Measurements from ENCODE around the gene MARCHF5. TPM values are rescaled to one million over a fixed set of nuclear protein-coding genes. Genes with fewer than 3 reads are reported as not detected.

The MARCHF5 gene
- total RNA-seq, 1 experiment from 2014 or later = 59.1 TPM

GRCh38 chr10:92356041-92356440 is 65.1 kb downstream of the MARCHF5 start:
- H3K4me3 ChIP-seq (replicated peaks in 1 of 2; ENCODE audit: low read depth in 1 of 2, low read length in 2 of 2) = no peak overlapping the region
- H3K9me2 ChIP-seq (ENCODE audit: insufficient read depth) = no peaks in the 10 kb centered on the region
- CTCF ChIA-PET = interaction anchor here (1.2 kb wide), 1 partner anchor 64 kb away, joined by 3 read pairs; no protein-coding TSS in a partner anchor
- no TSS peak for BruUV-seq (replicated peaks)
- no peaks in the 10 kb centered on the region for H3K9me3 ChIP-seq (ENCODE audit: control insufficient read depth in 1 of 2, insufficient read depth in 1 of 2, low read depth in 1 of 2, low read length in 2 of 2)
- DNase-seq (ENCODE audit: low read depth, low spot score) = no peak
- intact Hi-C loops (cut with micrococcal nuclease) = no loop called here
- no peaks in the 10 kb centered on the region; the same call in 1 of the 2 replicates for H3K79me2 ChIP-seq (ENCODE audit: insufficient read depth, low read length)
- no peaks in the 10 kb centered on the region for H3K4me1 ChIP-seq (ENCODE audit: control insufficient read depth in 1 of 2, insufficient read depth in 2 of 2, low read length in 2 of 2)
- no peaks in the 10 kb centered on the region for H4K20me1 ChIP-seq (ENCODE audit: insufficient read depth)
- peaks cover 0 to 3% of the 10 kb centered on the region in 2 experiments; a peak in 1 of 4 replicates for H3K36me3 ChIP-seq (ENCODE audit: control insufficient read depth in 1 of 2, insufficient read depth in 2 of 2, low read length in 2 of 2)
- TF ChIP-seq REST (IDR thresholded peaks at IDR 0.05; ENCODE audit: low read depth) (no peak), YY1 (IDR thresholded peaks at IDR 0.05; ENCODE audit: extremely low read depth, insufficient replicate concordance, low read depth, low read length) (no peak), EZH2 (IDR thresholded peaks at IDR 0.05) (no peak), EGR1 (IDR thresholded peaks at IDR 0.05; ENCODE audit: low read depth) (no peak), ZNF274 (IDR thresholded peaks at IDR 0.05; ENCODE audit: low read depth, low read length) (no peak), FOSL1 (IDR thresholded peaks at IDR 0.05; ENCODE audit: low read depth) (no peak), CTCF (IDR thresholded peaks at IDR 0.05 in 2 of 3, conservative IDR thresholded peaks at IDR 0.05 in 1 of 3; ENCODE audit: borderline replicate concordance in 1 of 3, insufficient read depth in 1 of 3, low read depth in 2 of 3, low read length in 2 of 3) (no peak), SRF (IDR thresholded peaks at IDR 0.05; ENCODE audit: low read depth) (no peak), ELF1 (IDR thresholded peaks at IDR 0.05; ENCODE audit: borderline replicate concordance, low read depth) (no peak), POLR2A (IDR thresholded peaks at IDR 0.05; ENCODE audit: borderline replicate concordance, extremely low read depth, insufficient read depth, insufficient read length) (no peak), SIN3A (IDR thresholded peaks at IDR 0.05; ENCODE audit: low read depth) (no peak), EZH2phosphoT487 (IDR thresholded peaks at IDR 0.05; ENCODE audit: borderline replicate concordance) (no peak), MAX (IDR thresholded peaks at IDR 0.05) (no peak), CBX3 (IDR thresholded peaks at IDR 0.05; ENCODE audit: low read depth) (no peak), ATF3 (IDR thresholded peaks at IDR 0.05) (no peak), ZFX (IDR thresholded peaks at IDR 0.05) (no peak), RAD21 (IDR thresholded peaks at IDR 0.05; ENCODE audit: low read depth) (no peak), CEBPB (IDR thresholded peaks at IDR 0.05; ENCODE audit: low read depth) (no peak), ZBTB33 (IDR thresholded peaks at IDR 0.05; ENCODE audit: extremely low read depth, insufficient replicate concordance, low read length) (no peak), POLR2AphosphoS5 (IDR thresholded peaks at IDR 0.05; ENCODE audit: low read depth, low read length) (no peak)
- H2AFZ ChIP-seq (ENCODE audit: low read depth, low read length, poor library complexity, severe bottlenecking) = no peak overlapping the region
- RAD21 ChIA-PET (ENCODE audit: low non-redundant PET in 1 of 2, low total read pairs in 2 of 2, uncharacterized antibody in 2 of 2, unreplicated experiment in 2 of 2) = no interaction called here
- H3K27ac ChIP-seq (ENCODE audit: low read depth, low read length) = no peak overlapping the region
- POLR2A ChIA-PET = no interaction called here
- H3K9ac ChIP-seq (ENCODE audit: low read length) = no peak overlapping the region
- ATAC-seq = no peak
- H3K4me2 ChIP-seq (ENCODE audit: low read length) = no peak overlapping the region
- H3K27me3 ChIP-seq (ENCODE audit: insufficient read depth, low read length) = no peaks in the 10 kb centered on the region
